ENCODE measurements around the gene GJB5.

GJB5 gene

DNA sequence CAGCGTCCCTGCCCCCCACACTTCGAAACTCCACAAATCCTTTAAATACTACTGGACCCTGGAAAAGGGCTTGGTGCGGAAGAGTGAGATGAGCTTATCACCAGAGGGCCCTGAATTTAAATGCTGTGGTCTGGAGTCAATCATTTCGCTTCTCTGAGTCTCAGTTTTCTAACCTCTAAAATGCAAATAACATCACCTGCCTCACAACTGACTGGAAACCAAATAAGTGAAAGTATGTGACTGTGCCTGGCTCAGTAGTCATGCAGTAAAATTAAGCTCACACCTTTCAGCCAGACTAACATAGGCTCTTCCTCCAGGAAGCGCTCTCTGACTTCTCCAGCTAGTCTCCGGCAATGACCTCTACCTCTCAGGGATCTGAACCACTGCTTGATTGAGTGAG is 42.1 kb downstream of the GJB5 start:
- Histone ChIP-seq H3K4me3 (ENCODE audit: low read depth, low read length) (no peak overlapping the region), H3K9ac (ENCODE audit: low read depth, low read length) (no peak overlapping the region), H3K9me3 (ENCODE audit: control insufficient read depth, insufficient read depth, low read length) (no peaks in the 10 kb centered on the region), H3K27me3 (ENCODE audit: control insufficient read depth, insufficient read depth, low read length) (peaks cover 17% of the 10 kb centered on the region), H3K27ac (ENCODE audit: low read depth, low read length) (no peak overlapping the region), H3K36me3 (ENCODE audit: control insufficient read depth, insufficient read depth, low read length) (no peaks in the 10 kb centered on the region), H3K4me1 (ENCODE audit: control insufficient read depth, insufficient read depth, low read length) (no peaks in the 10 kb centered on the region)

GRCh38 chr1:34800214-34800613 is 45.4 kb downstream of the GJB5 start:
- no peak overlapping the region for H3K9ac ChIP-seq (ENCODE audit: low read depth, low read length)
- H3K36me3 ChIP-seq (ENCODE audit: control insufficient read depth, insufficient read depth, low read length), result no peaks in the 10 kb centered on the region
- no peak overlapping the region for H3K4me3 ChIP-seq (ENCODE audit: low read depth, low read length)
- H3K9me3 ChIP-seq (ENCODE audit: control insufficient read depth, insufficient read depth, low read length), result no peaks in the 10 kb centered on the region
- H3K4me1 ChIP-seq (ENCODE audit: control insufficient read depth, insufficient read depth, low read length), result no peaks in the 10 kb centered on the region
- H3K27ac ChIP-seq (ENCODE audit: low read depth, low read length), result no peak overlapping the region
- H3K27me3 ChIP-seq (ENCODE audit: control insufficient read depth, insufficient read depth, low read length), result no peaks in the 10 kb centered on the region

- H3K36me3 ChIP-seq (ENCODE audit: control insufficient read depth, insufficient read depth, low read length), result no peaks in the 10 kb centered on the region
- H3K9me3 ChIP-seq (ENCODE audit: control insufficient read depth, insufficient read depth, low read length), result no peaks in the 10 kb centered on the region
- no peak overlapping the region for H3K9ac ChIP-seq (ENCODE audit: low read depth, low read length)
- no peak overlapping the region for H3K27ac ChIP-seq (ENCODE audit: low read depth, low read length)
- H3K27me3 ChIP-seq (ENCODE audit: control insufficient read depth, insufficient read depth, low read length), result no peaks in the 10 kb centered on the region
- H3K4me3 ChIP-seq (ENCODE audit: low read depth, low read length), result no peak overlapping the region
- no peaks in the 10 kb centered on the region for H3K4me1 ChIP-seq (ENCODE audit: control insufficient read depth, insufficient read depth, low read length)
Observed at GRCh38 chr1:34803770-34804169, 48.9 kb downstream of the GJB5 start.

GRCh38 chr1:34806396-34806795 is 51.5 kb downstream of the GJB5 start:
- Histone ChIP-seq H3K4me1 (ENCODE audit: control insufficient read depth, insufficient read depth, low read length) (no peaks in the 10 kb centered on the region), H3K36me3 (ENCODE audit: control insufficient read depth, insufficient read depth, low read length) (no peaks in the 10 kb centered on the region), H3K4me3 (ENCODE audit: low read depth, low read length) (no peak overlapping the region), H3K9me3 (ENCODE audit: control insufficient read depth, insufficient read depth, low read length) (no peaks in the 10 kb centered on the region), H3K27ac (ENCODE audit: low read depth, low read length) (no peak overlapping the region), H3K9ac (ENCODE audit: low read depth, low read length) (no peak overlapping the region), H3K27me3 (ENCODE audit: control insufficient read depth, insufficient read depth, low read length) (no peaks in the 10 kb centered on the region)

Measured in HUES48 (cell line).